ENCODE results near the gene CFAP61. TPM values are rescaled to one million over a fixed set of nuclear protein-coding genes. Genes with fewer than 3 reads are reported as not detected.
"Not testable (repeated sequence)": the region's sequence is repeated elsewhere in the genome, so short reads cannot be mapped to it uniquely, and the experiment has no call there.

The CFAP61 gene
- polyA plus RNA-seq, 4 donors: 3.2 to 4.4 (median 3.7) TPM

- no peak for DNase-seq (ENCODE audit: low read depth in 4 of 4, low spot score in 2 of 4)
These were observed 36.7 kb downstream of the CFAP61 start for GRCh38 chr20:20089018-20089417.

GRCh38 chr20:20089939-20090338 is 37.6 kb downstream of the CFAP61 start:
- DNase-seq (ENCODE audit: low read depth in 4 of 4, low spot score in 2 of 4): no peak

- DNase-seq (ENCODE audit: low read depth in 4 of 4, low spot score in 2 of 4): no peak
These were observed 40.5 kb downstream of the CFAP61 start for GRCh38 chr20:20092827-20093226.

GRCh38 chr20:20094410-20094809 is 42.1 kb downstream of the CFAP61 start:
- DNase-seq (ENCODE audit: low read depth in 4 of 4, low spot score in 2 of 4): no peak

GRCh38 chr20:20095114-20095872 is 43.0 kb downstream of the CFAP61 start:
- DNase-seq (ENCODE audit: low read depth in 4 of 4, low spot score in 2 of 4): no peak

- DNase-seq (ENCODE audit: low read depth in 4 of 4, low spot score in 2 of 4): no peak
These were observed 44.1 kb downstream of the CFAP61 start for GRCh38 chr20:20096421-20096820.

- no peak for DNase-seq (ENCODE audit: low read depth in 4 of 4, low spot score in 2 of 4)
These were observed 48.5 kb downstream of the CFAP61 start for GRCh38 chr20:20100881-20101280.

GRCh38 chr20:20102163-20102562 is 49.8 kb downstream of the CFAP61 start:
- DNase-seq (ENCODE audit: low read depth in 4 of 4, low spot score in 2 of 4): no peak

GRCh38 chr20:20102716-20103258 is 50.5 kb downstream of the CFAP61 start:
- no peak for DNase-seq (ENCODE audit: low read depth in 4 of 4, low spot score in 2 of 4)

- DNase-seq (ENCODE audit: low read depth in 4 of 4, low spot score in 2 of 4): no peak
These were observed 51.2 kb downstream of the CFAP61 start for GRCh38 chr20:20103486-20103885.

- not testable (repeated sequence) for DNase-seq (ENCODE audit: low read depth in 4 of 4, low spot score in 2 of 4)
These were observed 70.9 kb downstream of the CFAP61 start for GRCh38 chr20:20123187-20123586.

- no peak for DNase-seq (ENCODE audit: low read depth in 4 of 4, low spot score in 2 of 4)
These were observed 78.1 kb downstream of the CFAP61 start for GRCh38 chr20:20130399-20130798.

- DNase-seq (ENCODE audit: low read depth in 4 of 4, low spot score in 2 of 4): no peak
These were observed 82.7 kb downstream of the CFAP61 start for GRCh38 chr20:20134941-20135575.

- DNase-seq (ENCODE audit: low read depth in 4 of 4, low spot score in 2 of 4): no peak
These were observed 84.0 kb downstream of the CFAP61 start for GRCh38 chr20:20136313-20136712.

GRCh38 chr20:20137851-20138250 is 85.5 kb downstream of the CFAP61 start:
- DNase-seq (ENCODE audit: low read depth in 4 of 4, low spot score in 2 of 4): no peak

- no peak for DNase-seq (ENCODE audit: low read depth in 4 of 4, low spot score in 2 of 4)
These were observed 86.2 kb downstream of the CFAP61 start for GRCh38 chr20:20138301-20139064.

GRCh38 chr20:20139403-20139802 is 87.1 kb downstream of the CFAP61 start:
- no peak for DNase-seq (ENCODE audit: low read depth in 4 of 4, low spot score in 2 of 4)

- no peak for DNase-seq (ENCODE audit: low read depth in 4 of 4, low spot score in 2 of 4)
These were observed 90.8 kb downstream of the CFAP61 start for GRCh38 chr20:20143165-20143564.

- DNase-seq (ENCODE audit: low read depth in 4 of 4, low spot score in 2 of 4): no peak
These were observed 91.3 kb downstream of the CFAP61 start for GRCh38 chr20:20143646-20144045.

- DNase-seq (ENCODE audit: low read depth in 4 of 4, low spot score in 2 of 4): no peak
These were observed 96.4 kb downstream of the CFAP61 start for GRCh38 chr20:20148779-20149178.

GRCh38 chr20:20150241-20150640 is 97.9 kb downstream of the CFAP61 start:
- DNase-seq (ENCODE audit: low read depth in 4 of 4, low spot score in 2 of 4): no peak

Data from left renal cortex interstitium (tissue), 4 donors.